ENCODE results near the gene INSIG1. TPM values are rescaled to one million over a fixed set of nuclear protein-coding genes. Genes with fewer than 3 reads are reported as not detected.

Gene INSIG1
- total RNA-seq, 1 donor from 2014 or later = 90.7 TPM

DNA sequence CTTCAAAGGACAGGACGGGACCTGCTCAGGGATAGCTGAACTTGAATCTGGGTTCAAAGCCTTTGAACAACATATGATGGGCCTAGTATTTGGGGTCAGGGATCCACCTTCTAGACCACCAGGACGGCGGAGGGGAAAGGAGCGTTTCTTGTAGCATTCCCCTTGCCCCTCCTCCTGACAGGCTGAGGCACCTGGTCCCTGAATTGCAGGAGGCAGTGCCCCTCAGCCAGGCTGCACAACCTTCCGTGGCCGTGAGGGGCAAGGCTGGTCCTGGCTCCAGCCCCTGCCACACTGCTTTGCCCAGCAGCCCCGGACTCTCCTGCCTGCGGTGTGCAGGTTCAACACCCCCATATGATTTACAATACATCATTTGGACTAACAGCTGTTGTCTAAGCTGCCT lies 58.1 kb downstream of the INSIG1 start:
- Histone ChIP-seq H3K9me3 (no peaks in the 10 kb centered on the region), H3K27me3 (peaks cover 46% of the 10 kb centered on the region), H3K36me3 (no peaks in the 10 kb centered on the region), H3K27ac (no peak overlapping the region), H3K4me3 (no peak overlapping the region), H3K4me1 (no peaks in the 10 kb centered on the region)
- intact Hi-C loops (cut with DNase I) = no loop called here
- DNase-seq = peak; percentile 34
- ATAC-seq = no peak
- TF ChIP-seq, protein P1, sequence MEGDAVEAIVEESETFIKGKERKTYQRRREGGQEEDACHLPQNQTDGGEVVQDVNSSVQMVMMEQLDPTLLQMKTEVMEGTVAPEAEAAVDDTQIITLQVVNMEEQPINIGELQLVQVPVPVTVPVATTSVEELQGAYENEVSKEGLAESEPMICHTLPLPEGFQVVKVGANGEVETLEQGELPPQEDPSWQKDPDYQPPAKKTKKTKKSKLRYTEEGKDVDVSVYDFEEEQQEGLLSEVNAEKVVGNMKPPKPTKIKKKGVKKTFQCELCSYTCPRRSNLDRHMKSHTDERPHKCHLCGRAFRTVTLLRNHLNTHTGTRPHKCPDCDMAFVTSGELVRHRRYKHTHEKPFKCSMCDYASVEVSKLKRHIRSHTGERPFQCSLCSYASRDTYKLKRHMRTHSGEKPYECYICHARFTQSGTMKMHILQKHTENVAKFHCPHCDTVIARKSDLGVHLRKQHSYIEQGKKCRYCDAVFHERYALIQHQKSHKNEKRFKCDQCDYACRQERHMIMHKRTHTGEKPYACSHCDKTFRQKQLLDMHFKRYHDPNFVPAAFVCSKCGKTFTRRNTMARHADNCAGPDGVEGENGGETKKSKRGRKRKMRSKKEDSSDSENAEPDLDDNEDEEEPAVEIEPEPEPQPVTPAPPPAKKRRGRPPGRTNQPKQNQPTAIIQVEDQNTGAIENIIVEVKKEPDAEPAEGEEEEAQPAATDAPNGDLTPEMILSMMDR (IDR thresholded peaks at IDR 0.05) = no peak

GRCh38 chr7:155356323-155357105 lies 58.8 kb downstream of the INSIG1 start:
- Histone ChIP-seq H3K4me1 (no peaks in the 10 kb centered on the region), H3K27ac (no peak overlapping the region), H3K9me3 (no peaks in the 10 kb centered on the region), H3K4me3 (no peak overlapping the region), H3K27me3 (peaks cover 47% of the 10 kb centered on the region), H3K36me3 (no peaks in the 10 kb centered on the region)
- intact Hi-C loops (cut with DNase I) = no loop called here
- TF ChIP-seq, protein P1 (IDR thresholded peaks at IDR 0.05) = peak; percentile 23
- DNase-seq (peak; percentile 10), ATAC-seq (no peak)

DNA sequence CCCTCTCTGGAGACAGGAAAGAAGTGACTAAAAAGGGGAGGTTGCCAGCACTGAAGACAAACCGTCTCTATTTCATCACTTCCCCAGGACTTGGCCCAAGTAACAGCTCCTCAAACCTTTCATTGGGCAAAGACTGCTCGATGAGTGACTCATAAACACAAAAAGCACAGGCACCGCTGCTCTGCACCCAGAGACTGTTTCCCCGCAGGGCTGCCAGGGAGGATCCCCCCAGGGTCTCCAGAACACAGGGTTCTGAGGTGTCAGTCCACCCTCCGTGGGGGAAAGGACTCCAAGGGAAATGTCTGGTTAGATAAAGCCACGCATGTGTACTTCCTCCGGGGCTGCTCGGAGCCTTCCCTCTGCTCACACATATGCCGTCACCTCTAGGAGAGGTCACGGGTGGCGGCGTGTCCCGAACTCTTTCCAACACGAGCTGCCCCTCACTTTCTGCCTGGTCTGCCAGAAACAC lies 59.9 kb downstream of the INSIG1 start:
- Histone ChIP-seq H3K27ac (no peak overlapping the region), H3K27me3 (peaks cover 57% of the 10 kb centered on the region), H3K4me3 (no peak overlapping the region), H3K36me3 (no peaks in the 10 kb centered on the region), H3K4me1 (no peaks in the 10 kb centered on the region), H3K9me3 (no peaks in the 10 kb centered on the region)
- ATAC-seq (peak; percentile 33), DNase-seq (peak; percentile 56)
- TF ChIP-seq, protein P1 (IDR thresholded peaks at IDR 0.05) = no peak
- intact Hi-C loops (cut with DNase I) = no loop called here

DNA sequence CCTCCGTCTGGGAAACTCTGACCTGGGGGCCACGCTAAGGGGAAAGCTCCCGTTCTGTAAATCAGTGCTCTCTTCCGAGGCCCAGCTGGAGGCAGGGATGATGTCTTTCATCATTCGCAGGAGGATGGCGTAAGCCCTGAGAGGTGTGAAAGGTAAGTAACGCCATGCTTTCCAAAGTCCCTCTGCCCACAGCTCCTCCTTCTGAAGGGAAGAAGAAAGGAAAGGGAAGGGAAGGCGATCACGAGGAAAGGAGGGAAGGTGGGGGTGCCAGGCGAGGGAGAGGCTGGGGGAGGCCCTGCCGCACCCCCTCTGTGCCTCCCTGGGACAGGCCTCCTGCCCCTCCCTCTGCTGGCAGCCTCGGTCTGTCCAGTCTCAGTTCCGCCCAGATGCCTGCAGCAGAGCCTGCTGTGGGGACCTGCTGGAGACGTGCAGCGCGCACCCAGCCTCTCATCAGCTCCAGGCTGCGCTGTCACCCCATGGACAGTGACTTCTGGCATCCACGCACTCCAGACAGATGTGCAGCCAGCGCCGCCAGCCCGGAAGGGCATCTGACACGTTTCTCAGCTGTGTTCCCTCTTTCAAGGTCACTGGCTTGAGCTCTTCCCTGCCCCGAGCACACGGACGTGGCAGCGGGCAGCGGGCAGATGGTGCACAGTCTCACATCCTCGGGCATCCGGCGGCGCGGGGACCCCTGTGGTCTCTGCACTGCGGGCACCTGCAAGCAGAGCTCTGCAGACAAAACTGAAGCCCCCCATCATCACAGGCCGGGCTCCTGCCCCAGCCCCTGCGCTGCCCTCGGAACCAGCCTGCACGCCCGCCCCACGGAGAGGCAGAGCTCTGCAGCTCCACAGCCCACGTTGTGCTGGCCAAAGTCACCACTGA lies 60.6 kb downstream of the INSIG1 start:
- no peak for ATAC-seq
- Histone ChIP-seq H3K4me3 (no peak overlapping the region), H3K27ac (no peak overlapping the region), H3K9me3 (no peaks in the 10 kb centered on the region), H3K27me3 (peaks cover 58% of the 10 kb centered on the region), H3K4me1 (no peaks in the 10 kb centered on the region), H3K36me3 (no peaks in the 10 kb centered on the region)
- DNase-seq = peak; percentile 60
- TF ChIP-seq, protein P1 (IDR thresholded peaks at IDR 0.05) = no peak
- intact Hi-C loops (cut with DNase I) = no loop called here

DNA sequence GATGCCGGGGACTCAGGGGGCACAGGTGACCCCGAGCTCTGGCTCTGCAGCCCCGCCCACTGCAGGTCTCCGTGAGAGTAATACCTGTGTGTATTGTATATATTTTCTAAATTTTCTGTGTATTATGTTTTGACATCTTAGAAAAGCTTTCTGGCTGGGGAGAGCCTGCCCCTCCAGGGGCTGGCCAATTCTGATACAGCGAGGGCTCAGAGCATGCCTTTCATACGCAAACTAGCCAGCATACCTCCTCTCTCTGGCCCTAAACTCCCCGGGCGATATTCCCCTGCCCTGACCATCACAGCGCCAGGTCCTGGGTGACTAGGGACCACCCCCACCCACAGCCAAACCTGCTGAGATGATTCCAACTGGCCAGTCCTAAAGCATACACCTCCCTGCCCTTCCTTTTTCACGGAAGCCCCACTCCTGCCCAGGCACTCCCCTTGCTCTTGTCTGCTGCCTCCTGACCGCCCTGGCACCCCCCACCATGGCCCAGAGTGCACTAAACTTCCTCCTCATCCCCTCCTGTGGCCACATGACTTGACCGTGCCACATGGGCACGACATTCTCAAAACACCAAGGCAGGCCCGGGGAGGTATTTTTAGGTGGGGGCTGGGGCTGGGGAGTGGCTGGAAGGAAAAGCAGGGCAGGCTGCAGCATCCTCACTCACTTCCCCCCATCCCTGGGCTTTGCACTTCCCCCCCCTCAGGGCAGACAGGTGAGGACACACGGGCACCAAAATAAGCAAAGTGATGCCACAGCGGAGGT lies 61.5 kb downstream of the INSIG1 start:
- ATAC-seq = no peak
- Histone ChIP-seq H3K4me3 (no peak overlapping the region), H3K27me3 (peaks cover 63% of the 10 kb centered on the region), H3K4me1 (no peaks in the 10 kb centered on the region), H3K36me3 (no peaks in the 10 kb centered on the region), H3K9me3 (no peaks in the 10 kb centered on the region), H3K27ac (no peak overlapping the region)
- peak; percentile 23 for DNase-seq
- intact Hi-C loops (cut with DNase I) = no loop called here
- TF ChIP-seq, protein P1 (IDR thresholded peaks at IDR 0.05) = no peak

All from upper lobe of right lung (tissue), 1 donor.